Lung (tissue), 12 donors: ENCODE data around the gene CSTF1. TPM values are rescaled to one million over a fixed set of nuclear protein-coding genes. Genes with fewer than 3 reads are reported as not detected.

ENCODE experiments used
- ATAC-seq: fragments of 200-7000 bp; cut with Tn5 transposase; one replicate; pipeline ENCODE4 v1.9.1; 2020; ENCODE audit warnings: moderate number of reproducible peaks; ENCODE audit not compliant: insufficient read depth, low FRiP score
- DNase-seq, 3 donors: peaks; one replicate each; pipeline ENCODE4 v3.0.0-alpha.2; 2013 to 2017
- H3K27ac ChIP-seq, 2 donors: one replicate each; pipeline ENCODE4 v1.5.1; 2013; ENCODE audit warnings: mild to moderate bottlenecking in 2 of 2, moderate library complexity in 2 of 2, control low read depth in 1 of 2, inconsistent platforms in 1 of 2, low read depth in 1 of 2, low read length in 1 of 2
- H3K27me3 ChIP-seq, 3 donors: one replicate each; pipeline ENCODE4 v1.5.1; 2013; ENCODE audit warnings: low read length in 2 of 3; ENCODE audit not compliant: control insufficient read depth in 3 of 3, insufficient read depth in 3 of 3
- H3K36me3 ChIP-seq, 4 donors: one replicate each; pipeline ENCODE4 v1.5.1; 2013; ENCODE audit warnings: low read length in 4 of 4, mild to moderate bottlenecking in 1 of 4, moderate library complexity in 1 of 4; ENCODE audit not compliant: control insufficient read depth in 4 of 4, insufficient read depth in 4 of 4
- H3K4me1 ChIP-seq, 5 donors: one replicate each; pipeline ENCODE4 v1.5.1; 2013; ENCODE audit warnings: low read length in 5 of 5, mild to moderate bottlenecking in 2 of 5, moderate library complexity in 1 of 5; ENCODE audit not compliant: control insufficient read depth in 5 of 5, insufficient read depth in 5 of 5
- H3K4me3 ChIP-seq: one replicate; pipeline ENCODE4 v1.5.1; 2013; ENCODE audit warnings: mild to moderate bottlenecking, control low read depth, moderate library complexity
- H3K9ac ChIP-seq, 2 donors: one replicate each; pipeline ENCODE4 v1.5.1; 2013; ENCODE audit warnings: low read length in 2 of 2, control low read depth in 1 of 2; ENCODE audit not compliant: insufficient read depth in 1 of 2
- H3K9me3 ChIP-seq, 4 donors: one replicate each; pipeline ENCODE4 v1.5.1; 2013; ENCODE audit warnings: low read length in 3 of 4, mild to moderate bottlenecking in 1 of 4, moderate library complexity in 1 of 4; ENCODE audit not compliant: control insufficient read depth in 4 of 4, insufficient read depth in 3 of 4
- WGBS, 2 donors: extraction: QIAGEN DNeasy Blood & Tissue Kit; methylation state at CpG; one replicate each; pipeline ENCODE4 v1.1.7; 2013; 5-methylcytosine and 5-hydroxymethylcytosine counted together
- polyA plus RNA-seq, 2 donors: library from polyadenylated mRNA; stranded (reverse); fragments of 200-250 nt; gene quantifications; one replicate each; pipeline ENCODE4 v1.2.1, GENCODE V29; 2013
- total RNA-seq, 2 donors: library from RNA; depleted of rRNA in 1 of 2; stranded (reverse); fragments of >200 nt in 1 of 2; gene quantifications; one replicate each; pipeline ENCODE4 v1.2.1, GENCODE V29; 2014 to 2021
- TF ChIP-seq, protein P1 (sequence below): IDR thresholded peaks from 2 replicates; pipeline ENCODE4 v1.5.1; 2012; ENCODE audit warnings: mild to moderate bottlenecking; ENCODE audit errors: control extremely low read depth, extremely low read depth
- donor health status: control.
- donor health status: control.
- donor health status: Bipolar disorder and iron deficiency.
- donor health status: healthy.
- donor health status: DM: yes; HTN: yes; CAD: no.

CSTF1 gene
- total and polyA plus RNA-seq, 4 donors, result 6.4 to 36.1 (median 19.1) TPM

DNA sequence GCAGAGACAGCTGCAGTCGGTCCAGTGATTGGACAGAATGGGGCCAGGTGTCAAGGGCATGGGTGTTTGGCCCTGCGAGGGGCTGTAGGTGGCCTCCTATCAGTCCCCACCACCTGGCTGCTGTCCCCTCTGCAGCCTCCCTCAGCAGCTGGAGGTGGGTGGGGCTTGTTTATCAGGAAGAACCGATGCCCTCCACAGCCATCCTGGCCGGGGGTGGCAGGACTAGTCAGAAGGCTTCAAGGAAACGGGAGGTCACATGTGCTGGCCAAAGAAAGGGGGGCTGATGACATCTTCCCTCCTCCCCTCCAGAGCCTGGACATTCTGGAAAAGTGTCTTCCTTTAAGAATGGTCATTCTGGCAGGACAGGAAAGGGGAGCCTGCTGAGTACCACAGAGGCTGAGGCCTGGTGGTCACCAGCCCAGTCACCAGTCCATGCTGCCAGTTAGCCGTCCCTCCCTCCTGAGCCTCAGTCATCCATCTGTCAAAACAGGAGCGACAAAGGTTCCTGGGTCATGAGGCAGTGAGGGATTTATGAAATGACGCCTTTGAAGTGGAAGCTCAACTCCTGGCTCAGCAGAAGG lies 29.5 kb upstream of the CSTF1 start:
- H3K27ac ChIP-seq, result no peak overlapping the region
- ATAC-seq (no peak), DNase-seq (peak in 2 of 3 donors; percentile 17 to 27)
- peaks cover 4 to 13% (median 11%) of the 10 kb centered on the region in 4 donors for H3K36me3 ChIP-seq
- no peaks in the 10 kb centered on the region for H3K9me3 ChIP-seq
- no peak overlapping the region for H3K4me3 ChIP-seq
- no peaks in the 10 kb centered on the region for H3K27me3 ChIP-seq
- WGBS, 2 donors, result 41 to 56% methylated on average over 8 of the region's 8 CpGs
- H3K4me1 ChIP-seq, result peaks cover 5 to 17% (median 6%) of the 10 kb centered on the region in 5 donors
- no peak overlapping the region for H3K9ac ChIP-seq
- TF ChIP-seq, protein P1, sequence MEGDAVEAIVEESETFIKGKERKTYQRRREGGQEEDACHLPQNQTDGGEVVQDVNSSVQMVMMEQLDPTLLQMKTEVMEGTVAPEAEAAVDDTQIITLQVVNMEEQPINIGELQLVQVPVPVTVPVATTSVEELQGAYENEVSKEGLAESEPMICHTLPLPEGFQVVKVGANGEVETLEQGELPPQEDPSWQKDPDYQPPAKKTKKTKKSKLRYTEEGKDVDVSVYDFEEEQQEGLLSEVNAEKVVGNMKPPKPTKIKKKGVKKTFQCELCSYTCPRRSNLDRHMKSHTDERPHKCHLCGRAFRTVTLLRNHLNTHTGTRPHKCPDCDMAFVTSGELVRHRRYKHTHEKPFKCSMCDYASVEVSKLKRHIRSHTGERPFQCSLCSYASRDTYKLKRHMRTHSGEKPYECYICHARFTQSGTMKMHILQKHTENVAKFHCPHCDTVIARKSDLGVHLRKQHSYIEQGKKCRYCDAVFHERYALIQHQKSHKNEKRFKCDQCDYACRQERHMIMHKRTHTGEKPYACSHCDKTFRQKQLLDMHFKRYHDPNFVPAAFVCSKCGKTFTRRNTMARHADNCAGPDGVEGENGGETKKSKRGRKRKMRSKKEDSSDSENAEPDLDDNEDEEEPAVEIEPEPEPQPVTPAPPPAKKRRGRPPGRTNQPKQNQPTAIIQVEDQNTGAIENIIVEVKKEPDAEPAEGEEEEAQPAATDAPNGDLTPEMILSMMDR, result no peak

DNA sequence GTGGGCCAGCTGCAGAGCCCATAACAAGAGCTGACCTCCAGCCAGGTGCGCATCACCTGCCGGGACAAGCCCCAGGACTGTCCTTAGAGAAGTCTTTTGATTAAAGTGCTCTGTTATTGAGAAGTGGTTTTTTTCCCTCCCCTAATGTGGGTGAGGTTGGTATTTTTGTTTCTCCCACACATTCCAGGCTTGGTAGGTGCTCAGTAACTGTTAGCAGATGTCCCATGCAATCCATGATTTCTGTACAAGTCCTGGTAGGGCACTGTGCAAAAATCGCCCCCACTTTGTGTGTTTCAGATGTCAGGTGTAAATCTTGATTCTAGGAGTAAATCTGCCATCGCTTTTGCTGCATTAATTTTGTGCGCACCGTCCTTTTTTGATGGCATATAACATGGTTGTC lies 29.0 kb upstream of the CSTF1 start:
- peaks cover 5 to 17% (median 6%) of the 10 kb centered on the region in 5 donors for H3K4me1 ChIP-seq
- DNase-seq (no peak), ATAC-seq (no peak)
- H3K27ac ChIP-seq, result no peak overlapping the region
- H3K9me3 ChIP-seq, result no peaks in the 10 kb centered on the region
- H3K9ac ChIP-seq, result no peak overlapping the region
- 94 to 99% methylated on average over 6 of the region's 6 CpGs for WGBS, 2 donors
- no peak overlapping the region for H3K4me3 ChIP-seq
- TF ChIP-seq, protein P1, result no peak
- H3K36me3 ChIP-seq, result peaks cover 4 to 14% (median 11%) of the 10 kb centered on the region in 4 donors
- no peaks in the 10 kb centered on the region for H3K27me3 ChIP-seq

DNA sequence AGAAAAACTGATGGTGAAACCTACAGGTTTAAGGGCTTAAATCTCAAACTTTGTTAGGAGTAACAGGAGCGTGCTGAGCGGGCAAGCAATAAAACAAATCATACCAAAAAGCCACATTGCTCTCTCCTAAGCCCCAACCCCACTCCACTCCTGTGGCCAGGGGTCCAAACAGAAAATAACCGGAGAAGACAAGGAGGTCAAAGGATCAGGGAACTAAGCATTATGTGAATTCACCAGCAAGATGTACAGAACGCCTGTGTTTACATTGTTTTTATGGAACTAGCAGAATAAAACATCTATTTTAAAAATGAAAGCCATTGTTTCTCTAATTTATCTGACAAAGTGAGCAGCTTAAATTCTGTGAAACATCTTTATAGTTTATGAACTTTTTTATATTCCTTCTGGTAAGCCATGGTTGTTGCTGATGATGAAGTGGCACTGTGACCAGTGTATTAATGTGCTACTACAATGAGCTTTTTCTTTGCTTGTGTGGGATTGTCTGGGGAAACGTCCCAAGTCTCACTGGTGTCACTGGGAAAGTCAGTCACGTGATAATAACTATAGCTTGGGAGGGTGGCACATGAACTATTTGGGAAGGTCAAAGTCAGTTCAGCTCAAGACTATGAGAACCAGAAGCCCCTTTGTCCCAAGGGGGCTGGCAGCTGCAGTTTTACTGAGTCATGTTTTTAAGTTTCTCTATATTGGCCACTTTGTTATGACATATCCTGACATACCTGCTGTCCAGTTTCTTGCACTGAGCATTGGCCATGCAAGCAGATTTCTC lies 23.9 kb upstream of the CSTF1 start:
- H3K9me3 ChIP-seq, result no peaks in the 10 kb centered on the region
- ATAC-seq (no peak), DNase-seq (no peak)
- H3K4me1 ChIP-seq, result no peaks in the 10 kb centered on the region
- H3K9ac ChIP-seq, result no peak overlapping the region
- no peak overlapping the region for H3K27ac ChIP-seq
- H3K27me3 ChIP-seq, result no peaks in the 10 kb centered on the region
- peaks cover 6 to 19% (median 16%) of the 10 kb centered on the region in 4 donors for H3K36me3 ChIP-seq
- WGBS, 2 donors, result 86 to 89% methylated on average over 6 of the region's 6 CpGs
- TF ChIP-seq, protein P1, result no peak
- H3K4me3 ChIP-seq, result no peak overlapping the region
